ENCODE measurements around the gene ABCC8. TPM values are rescaled to one million over a fixed set of nuclear protein-coding genes. Genes with fewer than 3 reads are reported as not detected.

The ABCC8 gene
- total and polyA plus RNA-seq, 2 experiments from 2014 or later, result 2.2 TPM; not detected in 1

DNA sequence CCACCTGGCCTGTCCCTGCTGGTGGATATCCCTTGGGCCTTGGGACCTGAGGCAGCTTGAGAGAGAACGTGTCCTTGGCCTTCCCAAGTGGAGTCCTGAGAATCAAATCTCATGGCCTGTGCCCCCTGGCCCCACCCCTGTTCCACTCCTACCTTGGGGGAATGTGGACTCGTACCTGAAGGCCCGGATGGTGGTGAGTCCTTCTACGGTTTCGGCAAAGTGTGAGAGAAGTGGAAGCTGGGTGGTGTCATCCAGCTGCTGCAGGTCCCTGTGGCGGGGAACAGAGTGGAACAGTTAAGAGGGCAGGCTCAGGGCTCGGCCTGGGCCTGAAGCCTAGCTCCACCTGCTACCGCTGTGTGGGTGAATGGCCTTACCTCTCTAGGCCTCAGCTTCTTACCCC, 74.2 kb downstream of the ABCC8 start:
- H3K9me2 ChIP-seq (replicated peaks; ENCODE audit: insufficient read depth), result no peaks in the 10 kb centered on the region
- H3K4me1 ChIP-seq (ENCODE audit: insufficient read depth), result peaks cover 7% of the 10 kb centered on the region
- TF ChIP-seq EZH2phosphoT487 (IDR thresholded peaks at IDR 0.05; ENCODE audit: low read depth, severe bottlenecking, unreplicated experiment) (no peak), EZH2 (IDR thresholded peaks at IDR 0.05; ENCODE audit: borderline replicate concordance) (no peak)
- TF ChIP-seq, protein P1, sequence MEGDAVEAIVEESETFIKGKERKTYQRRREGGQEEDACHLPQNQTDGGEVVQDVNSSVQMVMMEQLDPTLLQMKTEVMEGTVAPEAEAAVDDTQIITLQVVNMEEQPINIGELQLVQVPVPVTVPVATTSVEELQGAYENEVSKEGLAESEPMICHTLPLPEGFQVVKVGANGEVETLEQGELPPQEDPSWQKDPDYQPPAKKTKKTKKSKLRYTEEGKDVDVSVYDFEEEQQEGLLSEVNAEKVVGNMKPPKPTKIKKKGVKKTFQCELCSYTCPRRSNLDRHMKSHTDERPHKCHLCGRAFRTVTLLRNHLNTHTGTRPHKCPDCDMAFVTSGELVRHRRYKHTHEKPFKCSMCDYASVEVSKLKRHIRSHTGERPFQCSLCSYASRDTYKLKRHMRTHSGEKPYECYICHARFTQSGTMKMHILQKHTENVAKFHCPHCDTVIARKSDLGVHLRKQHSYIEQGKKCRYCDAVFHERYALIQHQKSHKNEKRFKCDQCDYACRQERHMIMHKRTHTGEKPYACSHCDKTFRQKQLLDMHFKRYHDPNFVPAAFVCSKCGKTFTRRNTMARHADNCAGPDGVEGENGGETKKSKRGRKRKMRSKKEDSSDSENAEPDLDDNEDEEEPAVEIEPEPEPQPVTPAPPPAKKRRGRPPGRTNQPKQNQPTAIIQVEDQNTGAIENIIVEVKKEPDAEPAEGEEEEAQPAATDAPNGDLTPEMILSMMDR (IDR thresholded peaks at IDR 0.05; ENCODE audit: poor library complexity), result no peak
- H3K27me3 ChIP-seq, result no peaks in the 10 kb centered on the region
- no peaks in the 10 kb centered on the region for H3K9me3 ChIP-seq (ENCODE audit: low read depth)
- H3K27ac ChIP-seq, result no peak overlapping the region
- H3K79me2 ChIP-seq, result no peaks in the 10 kb centered on the region
- 96% methylated on average over 8 of the region's 8 CpGs for WGBS (ENCODE audit: low lambda C conversion rate, missing lambda C conversion rate)
- no peaks in the 10 kb centered on the region for H4K20me1 ChIP-seq (ENCODE audit: insufficient read depth, poor library complexity, severe bottlenecking)
- no peak overlapping the region for H2AFZ ChIP-seq
- H3K36me3 ChIP-seq (replicated peaks; ENCODE audit: insufficient read depth, low read depth), result no peaks in the 10 kb centered on the region
- H3K4me3 ChIP-seq, result no peak overlapping the region
- no peak for DNase-seq (ENCODE audit: low spot score)
- H3K4me2 ChIP-seq, result no peak overlapping the region

DNA sequence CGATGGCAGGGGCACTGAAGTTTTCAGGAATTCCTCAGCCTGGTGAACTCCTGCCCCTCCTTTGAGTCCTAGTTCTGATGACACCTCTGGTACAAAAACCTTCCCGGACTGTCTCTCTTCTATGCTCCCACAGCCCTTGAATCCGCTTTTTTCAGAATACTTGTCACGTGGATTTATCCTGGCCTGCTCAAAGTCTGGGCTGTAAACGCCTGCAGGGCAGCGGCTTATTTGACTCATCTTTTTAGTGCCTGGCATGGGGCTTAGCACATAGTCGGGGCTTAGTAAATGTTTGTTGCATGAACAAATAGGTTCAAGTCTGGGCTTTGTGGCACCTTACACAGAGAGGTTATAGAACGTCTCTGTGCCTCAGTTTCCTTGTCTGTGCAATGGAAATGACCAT, 74.8 kb downstream of the ABCC8 start:
- no peaks in the 10 kb centered on the region for H3K9me2 ChIP-seq (replicated peaks; ENCODE audit: insufficient read depth)
- H3K4me3 ChIP-seq, result no peak overlapping the region
- no peaks in the 10 kb centered on the region for H3K27me3 ChIP-seq
- no peaks in the 10 kb centered on the region for H3K79me2 ChIP-seq
- no peak overlapping the region for H2AFZ ChIP-seq
- DNase-seq (ENCODE audit: low spot score), result no peak
- H3K9me3 ChIP-seq (ENCODE audit: low read depth), result no peaks in the 10 kb centered on the region
- peaks cover 7% of the 10 kb centered on the region for H3K4me1 ChIP-seq (ENCODE audit: insufficient read depth)
- WGBS (ENCODE audit: low lambda C conversion rate, missing lambda C conversion rate), result 72% methylated on average over 8 of the region's 8 CpGs
- H3K4me2 ChIP-seq, result no peak overlapping the region
- no peak overlapping the region for H3K27ac ChIP-seq
- H3K36me3 ChIP-seq (replicated peaks; ENCODE audit: insufficient read depth, low read depth), result no peaks in the 10 kb centered on the region
- H4K20me1 ChIP-seq (ENCODE audit: insufficient read depth, poor library complexity, severe bottlenecking), result no peaks in the 10 kb centered on the region
- TF ChIP-seq EZH2 (IDR thresholded peaks at IDR 0.05; ENCODE audit: borderline replicate concordance), result no peak
- TF ChIP-seq EZH2phosphoT487 (IDR thresholded peaks at IDR 0.05; ENCODE audit: low read depth, severe bottlenecking, unreplicated experiment), result no peak

DNA sequence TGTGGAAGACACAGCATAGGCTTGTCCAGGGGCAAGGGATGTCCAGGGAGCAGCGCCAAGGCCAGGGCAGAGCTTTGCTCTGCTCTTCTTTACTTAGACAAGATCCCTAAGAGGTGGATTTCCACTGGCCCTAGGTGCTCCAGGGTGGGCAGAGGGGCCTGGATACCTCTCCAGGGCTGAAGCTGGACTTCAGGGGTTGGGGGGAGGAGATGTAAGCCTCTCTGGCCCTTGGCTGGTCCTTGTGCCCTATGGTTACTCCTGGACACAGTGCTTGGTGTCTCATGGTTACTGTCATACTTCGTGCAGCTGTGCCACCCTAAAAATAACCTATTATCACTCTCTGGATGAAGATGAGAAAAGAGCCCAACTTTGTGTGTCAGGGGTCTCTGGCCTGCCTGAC, 75.3 kb downstream of the ABCC8 start:
- no peak overlapping the region for H3K27ac ChIP-seq
- H2AFZ ChIP-seq, result no peak overlapping the region
- 88% methylated on average over 2 of the region's 2 CpGs for WGBS (ENCODE audit: low lambda C conversion rate, missing lambda C conversion rate)
- H3K4me1 ChIP-seq (ENCODE audit: insufficient read depth), result peaks cover 7% of the 10 kb centered on the region
- H3K36me3 ChIP-seq (replicated peaks; ENCODE audit: insufficient read depth, low read depth), result no peaks in the 10 kb centered on the region
- no peak overlapping the region for H3K4me2 ChIP-seq
- H3K9me2 ChIP-seq (replicated peaks; ENCODE audit: insufficient read depth), result no peaks in the 10 kb centered on the region
- no peaks in the 10 kb centered on the region for H3K79me2 ChIP-seq
- H4K20me1 ChIP-seq (ENCODE audit: insufficient read depth, poor library complexity, severe bottlenecking), result no peaks in the 10 kb centered on the region
- no peak for TF ChIP-seq EZH2phosphoT487 (IDR thresholded peaks at IDR 0.05; ENCODE audit: low read depth, severe bottlenecking, unreplicated experiment)
- TF ChIP-seq EZH2 (IDR thresholded peaks at IDR 0.05; ENCODE audit: borderline replicate concordance), result no peak
- TF ChIP-seq, protein P1 (IDR thresholded peaks at IDR 0.05; ENCODE audit: poor library complexity), result no peak
- no peak overlapping the region for H3K4me3 ChIP-seq
- no peak for DNase-seq (ENCODE audit: low spot score)
- no peaks in the 10 kb centered on the region for H3K27me3 ChIP-seq
- no peaks in the 10 kb centered on the region for H3K9me3 ChIP-seq (ENCODE audit: low read depth)

DNA sequence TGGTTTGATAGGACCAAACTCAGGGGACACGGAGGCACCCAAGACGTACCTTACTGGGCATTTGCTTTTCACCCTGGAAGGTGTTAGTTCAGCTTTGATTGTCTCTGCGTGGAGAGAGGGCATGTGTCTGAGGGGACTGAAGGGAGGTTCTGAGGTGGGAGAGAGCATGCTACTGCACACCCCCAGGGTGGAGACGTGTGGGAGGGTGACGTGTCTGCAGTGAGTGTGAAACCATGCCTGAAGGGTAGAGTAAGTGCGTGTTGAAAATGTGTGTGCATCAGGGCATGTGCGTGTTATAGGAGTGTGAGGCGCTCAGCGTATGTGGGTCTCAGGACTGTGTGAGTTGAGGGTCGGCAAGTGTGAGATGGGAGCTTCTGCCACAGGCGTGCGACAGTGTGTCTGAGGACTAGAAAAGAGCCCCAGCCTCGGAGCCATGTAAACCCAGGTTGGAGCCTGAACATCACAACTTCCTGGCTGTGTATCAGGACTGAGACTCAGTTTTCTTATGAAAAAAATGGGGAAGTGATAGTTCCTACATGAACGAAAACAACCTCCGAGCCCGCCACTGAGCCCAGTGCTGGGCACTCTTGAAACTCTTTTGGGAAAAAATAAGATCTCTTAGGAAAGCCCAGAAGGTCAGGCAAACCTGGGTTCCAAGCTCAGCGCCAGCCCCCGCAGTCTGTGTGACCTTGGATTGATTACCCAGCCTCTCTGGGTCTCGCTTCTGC, 76.4 kb downstream of the ABCC8 start:
- Histone ChIP-seq H4K20me1 (ENCODE audit: insufficient read depth, poor library complexity, severe bottlenecking) (no peaks in the 10 kb centered on the region), H2AFZ (no peak overlapping the region), H3K4me3 (no peak overlapping the region), H3K4me2 (no peak overlapping the region), H3K9me3 (ENCODE audit: low read depth) (no peaks in the 10 kb centered on the region), H3K27me3 (no peaks in the 10 kb centered on the region), H3K27ac (no peak overlapping the region), H3K4me1 (ENCODE audit: insufficient read depth) (no peaks in the 10 kb centered on the region), H3K36me3 (replicated peaks; ENCODE audit: insufficient read depth, low read depth) (no peaks in the 10 kb centered on the region), H3K79me2 (no peaks in the 10 kb centered on the region), H3K9me2 (replicated peaks; ENCODE audit: insufficient read depth) (no peaks in the 10 kb centered on the region)
- 90% methylated on average over 19 of the region's 19 CpGs for WGBS (ENCODE audit: low lambda C conversion rate, missing lambda C conversion rate)
- no peak for DNase-seq (ENCODE audit: low spot score)
- no peak for TF ChIP-seq EZH2phosphoT487 (IDR thresholded peaks at IDR 0.05; ENCODE audit: low read depth, severe bottlenecking, unreplicated experiment)
- TF ChIP-seq EZH2 (IDR thresholded peaks at IDR 0.05; ENCODE audit: borderline replicate concordance), result no peak
- TF ChIP-seq, protein P1 (IDR thresholded peaks at IDR 0.05; ENCODE audit: poor library complexity), result no peak

All from hepatocyte (in vitro differentiated cells).